H1 (cell line): ENCODE results near the gene RPTOR. TPM values are rescaled to one million over a fixed set of nuclear protein-coding genes. Genes with fewer than 3 reads are reported as not detected.

Experiments
- CTCF ChIA-PET: fragments of 300-600 bp; sonication (Branson Sonifier 250); formaldehyde crosslinking; loops from one replicate; lab custom pipeline; 2021; ENCODE audit not compliant: partially characterized antibody; lab: Charles Lee
- POLR2A ChIA-PET: fragments of 300-600 bp; sonication (Branson Sonifier 250); formaldehyde crosslinking; loops from one replicate; lab custom pipeline; 2021; ENCODE audit warnings: inconsistent platforms; ENCODE audit not compliant: partially characterized antibody; lab: Charles Lee
- DNase-seq, 2 experiments: peaks; one replicate each; pipeline versions ENCODE4 v3.0.0 to v3.0.0-alpha.2; 2010 to 2022; ENCODE audit warnings: low spot score in 2 of 2, low read depth in 1 of 2, mixed read lengths in 1 of 2
- FAIRE-seq: peaks from 2 replicates; lab custom pipeline; 2011; peaks lifted over from hg19 to GRCh38; lab: Jason Lieb, UNC
- H2AFZ ChIP-seq: 2 replicates; pipeline ENCODE4 v1.8.1; 2012; ENCODE audit warnings: low read length, inconsistent platforms
- H2AK5ac ChIP-seq: 2 replicates; pipeline ENCODE4 v1.6.1; 2013; ENCODE audit warnings: low read depth, low read length
- H2BK120ac ChIP-seq: replicated peaks from 2 replicates; pipeline ENCODE3; 2013; ENCODE audit warnings: low read depth, low read length, inconsistent platforms
- H2BK12ac ChIP-seq: 2 replicates; pipeline ENCODE4 v1.6.1; 2013; ENCODE audit warnings: low read depth, low read length
- H2BK15ac ChIP-seq: 2 replicates; pipeline ENCODE4 v1.6.1; 2013; ENCODE audit warnings: low read length
- H2BK20ac ChIP-seq: 2 replicates; pipeline ENCODE4 v1.6.1; 2013; ENCODE audit warnings: low read length
- H2BK5ac ChIP-seq: 2 replicates; pipeline ENCODE4 v1.6.1; 2013; ENCODE audit warnings: low read depth, low read length
- H3K14ac ChIP-seq: 2 replicates; pipeline ENCODE4 v1.6.1; 2013; ENCODE audit warnings: inconsistent platforms; ENCODE audit not compliant: insufficient read length
- H3K18ac ChIP-seq: 2 replicates; pipeline ENCODE4 v1.6.1; 2013; ENCODE audit warnings: low read length; ENCODE audit errors: extremely low read depth
- H3K23ac ChIP-seq: 2 replicates; pipeline ENCODE4 v1.6.1; 2013; ENCODE audit warnings: inconsistent platforms; ENCODE audit not compliant: insufficient read length
- H3K23me2 ChIP-seq: 2 replicates; pipeline ENCODE4 v1.6.1; 2013; ENCODE audit warnings: low read depth, low read length
- H3K27ac ChIP-seq: 2 replicates; pipeline ENCODE4 v1.6.1; 2011; ENCODE audit warnings: low read depth, low read length, inconsistent platforms
- H3K27me3 ChIP-seq, 4 experiments: replicated peaks in 1 of 4; 1 replicate in 1 of 4; 2 replicates in 3 of 4; pipeline versions ENCODE4 v1.6.1 to v1.8.1; 2011 to 2013; ENCODE audit warnings: low read length in 3 of 4, mild to moderate bottlenecking in 3 of 4, inconsistent platforms in 2 of 4, mixed read lengths in 2 of 4, moderate library complexity in 1 of 4; ENCODE audit not compliant: control insufficient read depth in 3 of 4, insufficient read depth in 3 of 4; ENCODE audit errors: extremely low read depth in 1 of 4
- H3K36me3 ChIP-seq, 4 experiments: 2 replicates each; pipeline versions ENCODE4 v1.6.1 to v1.8.1; 2011 to 2013; ENCODE audit warnings: mild to moderate bottlenecking in 4 of 4, low read length in 3 of 4, moderate library complexity in 2 of 4, control low read depth in 1 of 4, inconsistent platforms in 1 of 4; ENCODE audit not compliant: insufficient read depth in 4 of 4, control insufficient read depth in 2 of 4
- H3K4ac ChIP-seq: replicated peaks from 2 replicates; pipeline ENCODE3; 2013; ENCODE audit warnings: low read length, low read depth, mixed read lengths, inconsistent platforms; ENCODE audit not compliant: insufficient read length
- H3K4me1 ChIP-seq, 4 experiments: replicated peaks in 1 of 4; 1 replicate in 1 of 4; 2 replicates in 3 of 4; pipeline versions ENCODE4 v1.6.1 to v1.8.1; 2011 to 2013; ENCODE audit warnings: low read length in 3 of 4, inconsistent platforms in 2 of 4, mixed read lengths in 1 of 4; ENCODE audit not compliant: insufficient read depth in 4 of 4, control insufficient read depth in 3 of 4
- H3K4me2 ChIP-seq, 2 experiments: 2 replicates each; pipeline versions ENCODE4 v1.6.1 to v1.8.1; 2011 to 2013; ENCODE audit warnings: low read depth in 2 of 2, low read length in 2 of 2, control low read depth in 1 of 2, inconsistent platforms in 1 of 2, mild to moderate bottlenecking in 1 of 2; ENCODE audit not compliant: insufficient read depth in 1 of 2
- H3K4me3 ChIP-seq, 4 experiments: fragments of 200-600, 300-600 bp in 1 of 4; sonication (generic), shearing (Covaris generic), sonication (Bioruptor Twin) in 1 of 4; 2 replicates each; pipeline versions ENCODE4 v1.5.1 to v1.8.1; 2011 to 2016; ENCODE audit warnings: low read length in 4 of 4, low read depth in 3 of 4, control low read depth in 2 of 4, inconsistent platforms in 2 of 4, mild to moderate bottlenecking in 2 of 4, mixed read lengths in 1 of 4, moderate library complexity in 1 of 4; ENCODE audit not compliant: insufficient read depth in 2 of 4; ENCODE audit errors: extremely low read depth in 1 of 4
- H3K56ac ChIP-seq: replicated peaks from 2 replicates; pipeline ENCODE3; 2013; ENCODE audit warnings: low read depth, mild to moderate bottlenecking, mixed read lengths, low read length, inconsistent platforms; ENCODE audit not compliant: insufficient read length
- H3K79me1 ChIP-seq: 2 replicates; pipeline ENCODE4 v1.6.1; 2013; ENCODE audit warnings: low read depth, low read length, control low read depth
- H3K79me2 ChIP-seq, 2 experiments: 2 replicates each; pipeline versions ENCODE4 v1.6.1 to v1.8.1; 2012 to 2013; ENCODE audit warnings: low read length in 2 of 2, mild to moderate bottlenecking in 2 of 2, inconsistent platforms in 1 of 2; ENCODE audit not compliant: insufficient read depth in 2 of 2, control insufficient read depth in 1 of 2
- H3K9ac ChIP-seq, 4 experiments: replicated peaks in 1 of 4; 1 replicate in 1 of 4; 2 replicates in 3 of 4; pipeline versions ENCODE4 v1.6.1 to v1.8.1; 2011 to 2013; ENCODE audit warnings: low read depth in 3 of 4, low read length in 3 of 4, control low read depth in 2 of 4, mild to moderate bottlenecking in 2 of 4, moderate library complexity in 2 of 4, inconsistent platforms in 1 of 4; ENCODE audit errors: extremely low read depth in 1 of 4
- H3K9me3 ChIP-seq, 2 experiments: 2 replicates each; pipeline versions ENCODE4 v1.6.1 to v1.8.1; 2012 to 2013; ENCODE audit warnings: mild to moderate bottlenecking in 2 of 2, moderate library complexity in 2 of 2, control low read depth in 1 of 2, inconsistent platforms in 1 of 2, low read depth in 1 of 2, low read length in 1 of 2, mixed read lengths in 1 of 2; ENCODE audit not compliant: insufficient read depth in 2 of 2
- H4K20me1 ChIP-seq, 2 experiments: replicated peaks in 1 of 2; 2 replicates each; pipeline versions ENCODE3 to v1.8.1; 2011 to 2013; ENCODE audit warnings: inconsistent platforms in 2 of 2, low read length in 2 of 2, mild to moderate bottlenecking in 1 of 2; ENCODE audit not compliant: insufficient read depth in 2 of 2, control insufficient read depth in 1 of 2
- H4K5ac ChIP-seq: 2 replicates; pipeline ENCODE4 v1.6.1; 2013; ENCODE audit warnings: low read length, low read depth, mixed read lengths, inconsistent platforms; ENCODE audit not compliant: insufficient read length
- H4K8ac ChIP-seq: 2 replicates; pipeline ENCODE4 v1.8.0; 2013; ENCODE audit warnings: mild to moderate bottlenecking, moderate library complexity, low read length, inconsistent platforms; ENCODE audit not compliant: insufficient read depth; ENCODE audit errors: extremely low read depth
- H4K91ac ChIP-seq: replicated peaks from 2 replicates; pipeline ENCODE3; 2013; ENCODE audit warnings: low read length, mixed read lengths, inconsistent platforms; ENCODE audit not compliant: insufficient read length
- CREB1 ChIP-seq: IDR thresholded peaks from 2 replicates; pipeline ENCODE4 v1.6.1; 2012; ENCODE audit warnings: inconsistent platforms
- HDAC2 ChIP-seq, 2 experiments: fragments of 300-600 bp in 1 of 2; sonication (generic) in 1 of 2; IDR thresholded peaks; 2 replicates each; pipeline ENCODE4 v1.6.1; 2011 to 2012; ENCODE audit warnings: low read depth in 2 of 2, low read length in 2 of 2, mild to moderate bottlenecking in 2 of 2, moderate library complexity in 2 of 2, borderline replicate concordance in 1 of 2, inconsistent platforms in 1 of 2
- SP4 ChIP-seq: IDR thresholded peaks from 2 replicates; pipeline ENCODE4 v1.6.1; 2012; ENCODE audit warnings: low read length, inconsistent platforms
- WGBS, 2 experiments: shearing (Covaris generic) in 1 of 2; methylation state at CpG; one replicate each; pipeline versions ENCODE4 v1.1.6 to v1.1.7; 2013 to 2015; ENCODE audit warnings: low lambda C conversion rate in 2 of 2, mixed read lengths in 2 of 2, inconsistent platforms in 1 of 2, low coverage in 1 of 2, missing lambda C conversion rate in 1 of 2; ENCODE audit not compliant: insufficient replicate concordance in 2 of 2, insufficient coverage in 1 of 2, insufficient read length in 1 of 2; ENCODE audit errors: extremely low coverage in 1 of 2, missing lambda C conversion rate in 1 of 2; 5-methylcytosine and 5-hydroxymethylcytosine counted together
- polyA plus RNA-seq, 7 experiments: library from polyadenylated mRNA; depleted of rRNA in 3 of 7; stranded (reverse) in 5 of 7; unstranded in 2 of 7; fragments of >200 nt in 5 of 7; fragments of 200-250 nt in 2 of 7; gene quantifications; 1 replicate in 5 of 7; 2 replicates in 1 of 7; 4 replicates in 1 of 7; pipeline versions ENCODE4 v1.2.1 to v1.2.3, GENCODE V29; 2011 to 2013; ENCODE audit warnings: missing spikeins in 2 of 7, mixed read lengths in 2 of 7
- total RNA-seq: library from RNA; stranded (reverse); fragmentation: NEBNext Ultra II Directional; extraction: Animal tissue kit (Norgen Biotek cat#: 25700); gene quantifications from 2 replicates; pipeline ENCODE4 v1.2.1, GENCODE V29; 2021

RPTOR gene
- total and polyA plus RNA-seq, 2 of the 8 experiments (the other 6 are each of a cell fraction or from before 2014, with no cell fraction given): 6.9 to 28.7 TPM

DNA sequence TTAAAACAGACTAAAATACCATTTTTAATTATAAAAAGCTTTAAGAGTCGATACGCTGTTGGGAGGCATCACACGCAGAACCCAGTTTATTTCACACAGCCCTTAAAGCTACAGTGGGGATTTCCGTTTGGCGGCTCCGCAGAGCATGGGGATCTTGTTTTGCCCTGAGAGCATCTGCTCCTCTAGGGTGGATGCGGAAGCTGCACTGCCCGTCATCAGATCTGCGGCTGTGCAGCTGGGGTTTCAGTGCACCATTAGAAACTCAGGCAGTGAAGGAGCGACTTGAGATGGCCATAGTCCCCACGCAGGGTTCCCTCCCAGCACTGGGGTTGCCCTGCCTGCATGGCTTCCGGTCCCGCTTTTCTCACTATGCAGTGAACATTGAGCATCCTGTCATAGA, 384.8 kb downstream of the RPTOR start:
- WGBS, 2 experiments: 90% methylated on average over 13 of the region's 13 CpGs; no CpG with 5 or more reads in 1 of the 2 experiments
- no peak overlapping the region for H2BK120ac ChIP-seq
- no peak overlapping the region for H4K91ac ChIP-seq
- no peak overlapping the region for H2AFZ ChIP-seq
- H3K27ac ChIP-seq: no peak overlapping the region
- H2BK12ac ChIP-seq: no peak overlapping the region
- H2BK20ac ChIP-seq: no peak overlapping the region
- TF ChIP-seq HDAC2 (IDR thresholded peaks at IDR 0.05; ENCODE audit: borderline replicate concordance in 1 of 2, low read depth in 2 of 2, low read length in 2 of 2): no peak
- no peak for TF ChIP-seq CREB1
- no peak for TF ChIP-seq SP4
- no peak overlapping the region for H3K56ac ChIP-seq
- ChIA-PET CTCF (interaction anchor here (0.6 to 2.7 kb wide), 10 partner anchors 10 to 1188 kb away, joined by 3 to 16 read pairs (median 3); no protein-coding TSS in a partner anchor), POLR2A (interaction anchor here (1.2 to 1.7 kb wide), 2 partner anchors 11 to 65 kb away, joined by 3 read pairs; no protein-coding TSS in a partner anchor)
- no peak overlapping the region for H3K4ac ChIP-seq
- no peaks in the 10 kb centered on the region; the same call in 1 of the 2 replicates for H3K23me2 ChIP-seq
- no peaks in the 10 kb centered on the region; a peak in 2 of 8 replicates for H3K36me3 ChIP-seq
- no peak overlapping the region for H4K8ac ChIP-seq
- FAIRE-seq: no peak
- no peak overlapping the region for H2AK5ac ChIP-seq
- no peaks in the 10 kb centered on the region for H3K79me1 ChIP-seq
- no peak overlapping the region for H3K4me2 ChIP-seq
- no peak overlapping the region for H2BK5ac ChIP-seq
- H3K18ac ChIP-seq: no peak overlapping the region
- H3K14ac ChIP-seq: no peak overlapping the region
- no peaks in the 10 kb centered on the region for H3K79me2 ChIP-seq
- H3K27me3 ChIP-seq: peaks cover 0 to 25% (median 24%) of the 10 kb centered on the region in 4 experiments; a peak in 6 of 7 replicates
- H3K9me3 ChIP-seq: no peaks in the 10 kb centered on the region
- peaks cover 13 to 22% of the 10 kb centered on the region in 2 experiments for H4K20me1 ChIP-seq
- peaks cover 0 to 11% (median 4%) of the 10 kb centered on the region in 4 experiments; a peak in 5 of 7 replicates for H3K4me1 ChIP-seq
- no peak overlapping the region for H3K4me3 ChIP-seq
- no peak overlapping the region for H2BK15ac ChIP-seq
- H3K9ac ChIP-seq: no peak overlapping the region
- H4K5ac ChIP-seq: no peak overlapping the region
- no peak overlapping the region for H3K23ac ChIP-seq
- DNase-seq: no peak
